Esophagus squamous epithelium (tissue), 5 donors: Measurements from ENCODE around the gene CMTR1. TPM values are rescaled to one million over a fixed set of nuclear protein-coding genes. Genes with fewer than 3 reads are reported as not detected.
A peak's percentile ranks its signal among the peaks of the same experiment; 100 is the strongest.
"Not testable (repeated sequence)": the region's sequence is repeated elsewhere in the genome, so short reads cannot be mapped to it uniquely, and the experiment has no call there.

Experiments
- DNase-seq: peaks from one replicate; lab custom pipeline; 2025; lab: John Stamatoyannopoulos, UW
- H3K27ac ChIP-seq, 4 donors: fragments of 200-600 bp; sonication (generic); one replicate each; pipeline ENCODE4 v1.5.1; 2016 to 2019; ENCODE audit warnings: mild to moderate bottlenecking in 1 of 4
- H3K27me3 ChIP-seq, 4 donors: fragments of 200-600 bp; sonication (generic); 1 replicate in 3 of 4; 2 replicates in 1 of 4; pipeline versions ENCODE4 v1.5.1 to v1.6.0; 2017 to 2021; ENCODE audit warnings: antibody characterized with exemption in 1 of 4
- H3K36me3 ChIP-seq, 3 donors: fragments of 200-600 bp; sonication (generic); one replicate each; pipeline ENCODE4 v1.5.1; 2016 to 2019
- H3K4me1 ChIP-seq, 3 donors: fragments of 200-600 bp; sonication (generic); one replicate each; pipeline ENCODE4 v1.5.1; 2017 to 2019
- H3K4me3 ChIP-seq, 4 donors: fragments of 200-600 bp; sonication (generic); 1 replicate in 3 of 4; 2 replicates in 1 of 4; pipeline ENCODE4 v1.5.1; 2016 to 2019; ENCODE audit warnings: mild to moderate bottlenecking in 2 of 4, moderate library complexity in 1 of 4
- H3K9me3 ChIP-seq, 3 donors: fragments of 200-600 bp; sonication (generic); one replicate each; pipeline ENCODE4 v1.5.1; 2016 to 2019
- CTCF ChIP-seq, 6 experiments: fragments of 450-650 bp in 4 of 6; fragments of 200-600 bp in 2 of 6; sonication (generic) in 2 of 6; IDR thresholded peaks; one replicate each; pipeline ENCODE4 v1.5.1; 2016 to 2019; ENCODE audit warnings: antibody characterized with exemption in 6 of 6, mild to moderate bottlenecking in 4 of 6, moderate library complexity in 4 of 6
- POLR2A ChIP-seq, 4 donors: fragments of 450-650 bp; IDR thresholded peaks; one replicate each; pipeline ENCODE4 v1.6.1; 2017; ENCODE audit warnings: antibody characterized with exemption in 4 of 4, mild to moderate bottlenecking in 4 of 4, moderate library complexity in 3 of 4
- WGBS, 2 donors: methylation state at CpG; one replicate each; pipeline ENCODE4 v1.1.5; 2018; 5-methylcytosine and 5-hydroxymethylcytosine counted together
- intact Hi-C: fragments of 100-400 bp; cut with DNase I; formaldehyde crosslinking; loops from one replicate; pipeline ENCODE4 v1.15.0; 2022
- total RNA-seq, 4 donors: library from RNA; depleted of rRNA; stranded (reverse); fragments of >200 nt; gene quantifications; one replicate each; pipeline ENCODE4 v1.1.0, GENCODE V29; 2016
- donor health status: DM: yes; HTN: yes; CAD: no.

CMTR1 gene
- total RNA-seq, 4 donors from 2014 or later, result 15.2 to 30.5 (median 20.5) TPM

GRCh38 chr6:37499433-37500293, 66.6 kb downstream of the CMTR1 start, which contains the start of gene CCDC167:
Gene CCDC167 (minus strand): TSS chr6:37499893. CDS start chr6:37499863, 30 bp downstream.
- 1 to 2% methylated on average over 30 to 36 of the region's 38 CpGs for WGBS, 2 donors
- Histone ChIP-seq H3K36me3 (no peaks in the 10 kb centered on the region), H3K27ac (peak within 1 kb of the TSS; percentile 55 to 82 (median 72)), H3K4me3 (peak within 1 kb of the TSS; percentile 46 to 79 (median 73)), H3K27me3 (no peaks in the 10 kb centered on the region), H3K4me1 (peaks cover 5 to 12% (median 7%) of the 10 kb centered on the region in 3 donors), H3K9me3 (no peaks in the 10 kb centered on the region)
- peak; percentile 63 for DNase-seq
- intact Hi-C loops, result no loop called here
- no peak for TF ChIP-seq CTCF (IDR thresholded peaks at IDR 0.05)
- TF ChIP-seq POLR2A (IDR thresholded peaks at IDR 0.05), result peak in 1 of 4 donors; percentile 51

- Histone ChIP-seq H3K9me3 (no peaks in the 10 kb centered on the region), H3K36me3 (no peaks in the 10 kb centered on the region), H3K4me3 (peak overlapping the region; percentile 46 to 79 (median 73)), H3K27me3 (no peaks in the 10 kb centered on the region), H3K27ac (peak overlapping the region in 2 of 4 donors; percentile 75 to 82), H3K4me1 (peaks cover 5 to 12% (median 7%) of the 10 kb centered on the region in 3 donors)
- no peak for DNase-seq
- WGBS, 2 donors, result 64 to 74% methylated on average over 4 of the region's 4 CpGs
- no peak for TF ChIP-seq CTCF (IDR thresholded peaks at IDR 0.05)
- TF ChIP-seq POLR2A (IDR thresholded peaks at IDR 0.05), result no peak
- intact Hi-C loops, result no loop called here
Observed at GRCh38 chr6:37500294-37500608, 67.2 kb downstream of the CMTR1 start.

- H3K4me1 ChIP-seq, result peaks cover 5 to 12% (median 7%) of the 10 kb centered on the region in 3 donors
- 93 to 94% methylated on average over 3 to 6 of the region's 6 CpGs for WGBS, 2 donors
- H3K9me3 ChIP-seq, H3K4me3 ChIP-seq, H3K27ac ChIP-seq, intact Hi-C loops, H3K27me3 ChIP-seq, H3K36me3 ChIP-seq, DNase-seq: not testable (repeated sequence)
Observed at GRCh38 chr6:37500904-37501303, 67.9 kb downstream of the CMTR1 start.

- Histone ChIP-seq H3K4me1 (peaks cover 5 to 12% (median 7%) of the 10 kb centered on the region in 3 donors), H3K27ac (peak overlapping the region in 2 of 4 donors; percentile 51 to 76), H3K4me3 (no peak overlapping the region), H3K36me3 (no peaks in the 10 kb centered on the region), H3K9me3 (no peaks in the 10 kb centered on the region), H3K27me3 (no peaks in the 10 kb centered on the region)
- TF ChIP-seq POLR2A (IDR thresholded peaks at IDR 0.05) (no peak), CTCF (IDR thresholded peaks at IDR 0.05) (no peak)
- intact Hi-C loops, result no loop called here
- DNase-seq, result no peak
- 57 to 80% methylated on average over 9 to 10 of the region's 10 CpGs for WGBS, 2 donors
Observed at GRCh38 chr6:37501632-37502491, 68.8 kb downstream of the CMTR1 start.

- TF ChIP-seq POLR2A (IDR thresholded peaks at IDR 0.05) (peak in 1 of 4 donors; percentile 5), CTCF (IDR thresholded peaks at IDR 0.05) (no peak)
- Histone ChIP-seq H3K27me3 (no peaks in the 10 kb centered on the region), H3K36me3 (no peaks in the 10 kb centered on the region), H3K4me1 (peaks cover 5 to 12% (median 7%) of the 10 kb centered on the region in 3 donors), H3K27ac (peak overlapping the region in 2 of 4 donors; percentile 51 to 76), H3K9me3 (no peaks in the 10 kb centered on the region), H3K4me3 (no peak overlapping the region)
- 50 to 62% methylated on average over 4 to 7 of the region's 7 CpGs for WGBS, 2 donors
- intact Hi-C loops, result no loop called here
- DNase-seq, result no peak
Observed at GRCh38 chr6:37502703-37503291, 69.8 kb downstream of the CMTR1 start.
